ENCODE measurements around the gene RGS10.

The RGS10 gene

DNA sequence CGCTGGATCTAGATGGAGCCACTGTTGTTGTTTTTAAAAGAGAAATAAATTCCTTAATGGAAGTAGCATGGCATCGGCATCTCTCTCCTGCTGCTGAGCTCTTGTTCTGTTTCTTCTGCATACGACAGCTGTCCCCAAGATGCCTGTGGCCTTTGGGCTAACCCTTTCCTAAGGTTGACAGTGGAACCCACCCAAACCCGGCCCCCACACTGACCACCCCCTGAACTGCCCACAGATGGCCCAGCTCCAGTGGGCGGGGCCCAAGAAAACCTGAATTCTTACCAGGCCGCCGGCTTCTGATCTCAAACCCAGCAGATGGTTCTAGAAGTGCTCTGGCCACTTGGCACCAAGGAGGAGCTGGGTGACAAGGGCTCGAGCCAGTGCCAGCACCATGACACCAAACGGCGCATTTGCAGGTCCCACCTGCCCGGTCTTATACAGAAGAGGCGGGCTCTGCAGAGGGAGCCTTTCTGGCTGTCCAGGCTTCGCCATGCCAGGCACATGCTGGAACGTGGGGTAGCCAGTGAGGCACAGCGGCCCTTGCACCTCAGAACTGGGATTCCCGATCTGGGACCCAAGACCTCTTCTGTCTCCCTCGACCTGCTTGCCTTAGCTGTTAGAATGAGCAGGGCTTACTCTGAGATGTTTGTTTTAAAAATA lies 82.7 kb downstream of the RGS10 start:
- Mint-ChIP-seq H3K27ac (no peak overlapping the region), H3K27me3 (peaks cover 6% of the 10 kb centered on the region), H3K4me3 (no peak overlapping the region), H3K4me1 (peaks cover 2% of the 10 kb centered on the region), H3K9me3 (peaks cover 10% of the 10 kb centered on the region), H3K36me3 (peaks cover 8% of the 10 kb centered on the region)
- DNase-seq: no peak
- CTCF ChIA-PET: interaction anchor here (1.2 to 1.7 kb wide), 2 partner anchors 14 to 30 kb away, joined by 3 to 5 read pairs; no protein-coding TSS in a partner anchor

DNA sequence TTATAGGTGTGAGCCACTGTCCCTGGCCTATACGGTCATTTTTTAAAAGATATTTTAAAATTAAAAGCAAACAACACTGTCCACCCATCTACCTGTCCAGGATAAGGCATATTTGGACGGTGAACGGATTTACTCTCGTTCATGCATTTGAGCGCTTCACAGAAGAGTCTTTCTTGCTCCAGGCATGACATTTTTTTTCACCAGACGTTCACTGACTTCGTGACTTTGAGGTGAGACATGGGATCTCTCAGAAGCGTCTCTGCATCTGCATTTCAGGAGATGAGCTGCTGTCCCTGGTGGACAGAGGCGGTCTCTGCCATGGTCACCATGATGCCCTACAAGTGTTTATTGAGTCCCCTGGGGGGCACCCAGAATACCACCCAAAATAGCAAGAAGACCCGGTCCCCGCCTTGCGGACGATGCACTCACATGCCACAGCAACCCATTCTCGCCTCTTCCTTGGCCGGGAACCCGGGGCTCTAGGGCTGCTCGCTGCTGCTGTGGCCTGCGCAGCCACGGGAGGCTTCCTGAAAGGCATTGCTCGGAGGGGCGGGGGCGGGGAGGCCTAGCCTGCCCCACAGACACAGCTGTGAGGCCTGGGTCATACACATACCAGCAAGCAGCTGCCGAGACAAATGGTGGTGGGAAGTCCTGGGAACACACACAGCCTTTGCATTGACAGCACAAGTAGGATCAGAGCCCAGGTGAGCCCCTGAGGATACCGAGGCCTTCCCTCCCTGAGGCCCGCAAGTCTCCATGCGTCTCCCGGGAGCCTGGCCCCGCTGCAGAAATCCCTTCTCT lies 84.4 kb downstream of the RGS10 start:
- peaks cover under 1% of the 10 kb centered on the region for H3K27me3 Mint-ChIP-seq
- no peak for DNase-seq
- peaks cover 13% of the 10 kb centered on the region for H3K36me3 Mint-ChIP-seq
- CTCF ChIA-PET: interaction anchor here (2.6 kb wide), 1 partner anchor 13 kb away, joined by 12 read pairs; no protein-coding TSS in a partner anchor
- H3K4me1 Mint-ChIP-seq: peaks cover 2% of the 10 kb centered on the region
- H3K9me3 Mint-ChIP-seq: peaks cover 6% of the 10 kb centered on the region
- no peak overlapping the region for H3K4me3 Mint-ChIP-seq
- H3K27ac Mint-ChIP-seq: no peak overlapping the region

DNA sequence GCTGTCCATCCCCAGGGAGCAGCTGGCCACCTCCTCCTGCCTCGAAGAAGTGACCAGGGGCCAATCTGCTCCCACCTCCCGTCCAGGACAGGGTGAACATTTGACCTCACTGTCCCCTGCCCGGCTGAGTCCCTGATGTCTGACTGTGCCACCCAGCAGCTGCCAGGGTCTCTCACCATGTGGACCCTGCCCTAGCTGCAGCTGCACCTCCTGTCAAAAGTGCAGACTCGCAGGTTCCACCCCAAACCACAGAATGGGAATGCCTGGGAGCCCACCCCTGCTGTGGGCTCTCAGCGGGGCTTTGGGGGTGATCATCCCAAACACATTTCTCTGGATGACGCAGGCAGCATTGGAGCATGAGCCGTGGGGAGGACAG lies 86.1 kb downstream of the RGS10 start:
- peaks cover 2% of the 10 kb centered on the region for H3K4me1 Mint-ChIP-seq
- H3K27ac Mint-ChIP-seq: peak overlapping the region; percentile 37
- H3K36me3 Mint-ChIP-seq: peaks cover 9% of the 10 kb centered on the region
- no peak overlapping the region for H3K4me3 Mint-ChIP-seq
- no peaks in the 10 kb centered on the region for H3K9me3 Mint-ChIP-seq
- CTCF ChIA-PET: interaction anchor here (0.9 to 2.6 kb wide), 4 partner anchors 11 to 308 kb away, joined by 3 to 12 read pairs (median 4); no protein-coding TSS in a partner anchor
- no peak for DNase-seq
- H3K27me3 Mint-ChIP-seq: no peaks in the 10 kb centered on the region

DNA sequence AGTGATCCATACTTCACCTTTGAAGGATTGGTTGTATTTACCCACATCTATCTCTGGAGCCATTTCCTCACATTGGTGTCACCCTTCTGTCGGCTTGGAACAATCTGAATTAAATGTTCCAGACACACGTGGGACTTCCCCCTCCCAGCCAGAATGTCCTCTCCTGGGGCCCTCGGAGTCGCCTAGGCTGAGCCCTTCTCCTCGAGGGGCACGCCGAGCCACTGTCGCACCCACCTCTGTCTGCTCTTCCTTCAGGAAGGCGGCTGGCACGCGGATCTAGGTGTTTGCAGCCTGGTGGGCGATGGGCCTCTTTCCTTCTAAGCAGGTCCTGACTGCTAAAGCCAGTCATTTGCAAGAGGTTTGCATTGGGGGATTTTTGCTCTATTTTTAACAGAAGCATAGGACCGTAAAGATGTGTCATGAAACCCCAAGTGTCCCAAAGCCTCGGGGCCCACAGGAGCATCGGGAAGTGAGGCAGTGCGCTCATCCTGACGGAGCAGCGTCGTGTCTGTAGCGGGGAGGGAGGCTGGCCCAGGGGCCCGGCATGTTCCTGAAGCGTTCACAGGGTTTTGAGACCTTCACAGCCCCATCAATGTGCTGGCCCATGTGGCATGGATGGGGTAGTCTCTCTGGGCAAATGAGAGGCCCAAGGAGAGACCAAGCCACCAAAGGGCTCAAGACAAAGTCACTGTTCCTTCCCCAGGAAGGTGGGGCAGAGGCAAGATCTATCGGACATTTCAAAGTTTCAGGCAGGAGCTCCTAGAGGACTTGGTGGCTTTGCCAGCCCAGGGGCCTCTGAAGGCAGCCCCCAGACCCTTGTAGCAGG lies 86.7 kb downstream of the RGS10 start:
- peaks cover 2% of the 10 kb centered on the region for H3K4me1 Mint-ChIP-seq
- no peaks in the 10 kb centered on the region for H3K9me3 Mint-ChIP-seq
- CTCF ChIA-PET: interaction anchor here (1.5 to 2.6 kb wide), 2 partner anchors 10 to 250 kb away, joined by 5 to 12 read pairs; no protein-coding TSS in a partner anchor
- DNase-seq: no peak
- H3K36me3 Mint-ChIP-seq: peaks cover 9% of the 10 kb centered on the region
- H3K27ac Mint-ChIP-seq: no peak overlapping the region
- H3K27me3 Mint-ChIP-seq: no peaks in the 10 kb centered on the region
- H3K4me3 Mint-ChIP-seq: no peak overlapping the region

GRCh38 chr10:119454990-119455389 lies 87.5 kb downstream of the RGS10 start:
- Mint-ChIP-seq H3K9me3 (no peaks in the 10 kb centered on the region), H3K4me1 (no peaks in the 10 kb centered on the region), H3K27me3 (no peaks in the 10 kb centered on the region), H3K27ac (no peak overlapping the region), H3K4me3 (no peak overlapping the region), H3K36me3 (peaks cover 9% of the 10 kb centered on the region)
- CTCF ChIA-PET: no interaction called here
- no peak for DNase-seq

- Mint-ChIP-seq H3K27me3 (no peaks in the 10 kb centered on the region), H3K36me3 (peaks cover 9% of the 10 kb centered on the region), H3K27ac (no peak overlapping the region), H3K4me1 (no peaks in the 10 kb centered on the region), H3K9me3 (no peaks in the 10 kb centered on the region), H3K4me3 (no peak overlapping the region)
- CTCF ChIA-PET: interaction anchor here (0.6 kb wide), 1 partner anchor 16 kb away, joined by 3 read pairs; no protein-coding TSS in a partner anchor
- DNase-seq: no peak
These were observed 88.2 kb downstream of the RGS10 start for GRCh38 chr10:119454316-119454715.

GRCh38 chr10:119453313-119453712 lies 89.2 kb downstream of the RGS10 start:
- no peaks in the 10 kb centered on the region for H3K4me1 Mint-ChIP-seq
- H3K36me3 Mint-ChIP-seq: peaks cover 12% of the 10 kb centered on the region
- H3K27me3 Mint-ChIP-seq: no peaks in the 10 kb centered on the region
- DNase-seq: no peak
- no peaks in the 10 kb centered on the region for H3K9me3 Mint-ChIP-seq
- no peak overlapping the region for H3K4me3 Mint-ChIP-seq
- no peak overlapping the region for H3K27ac Mint-ChIP-seq
- CTCF ChIA-PET: no interaction called here

GRCh38 chr10:119452396-119452795 lies 90.1 kb downstream of the RGS10 start:
- peaks cover 14% of the 10 kb centered on the region for H3K36me3 Mint-ChIP-seq
- H3K27me3 Mint-ChIP-seq: no peaks in the 10 kb centered on the region
- no peaks in the 10 kb centered on the region for H3K4me1 Mint-ChIP-seq
- no peak overlapping the region for H3K4me3 Mint-ChIP-seq
- H3K9me3 Mint-ChIP-seq: no peaks in the 10 kb centered on the region
- no peak for DNase-seq
- CTCF ChIA-PET: no interaction called here
- H3K27ac Mint-ChIP-seq: no peak overlapping the region

- no peak overlapping the region for H3K27ac Mint-ChIP-seq
- H3K4me3 Mint-ChIP-seq: no peak overlapping the region
- DNase-seq: no peak
- no peaks in the 10 kb centered on the region for H3K9me3 Mint-ChIP-seq
- H3K27me3 Mint-ChIP-seq: no peaks in the 10 kb centered on the region
- H3K36me3 Mint-ChIP-seq: peaks cover 18% of the 10 kb centered on the region
- CTCF ChIA-PET: interaction anchor here (1.3 kb wide), 1 partner anchor 252 kb away, joined by 3 read pairs; no protein-coding TSS in a partner anchor
- no peaks in the 10 kb centered on the region for H3K4me1 Mint-ChIP-seq
These were observed 91.1 kb downstream of the RGS10 start for GRCh38 chr10:119451300-119451896.

GRCh38 chr10:119450606-119451299 lies 91.8 kb downstream of the RGS10 start:
- Mint-ChIP-seq H3K27me3 (no peaks in the 10 kb centered on the region), H3K4me1 (peaks cover 4% of the 10 kb centered on the region), H3K4me3 (no peak overlapping the region), H3K9me3 (no peaks in the 10 kb centered on the region), H3K36me3 (peaks cover 16% of the 10 kb centered on the region), H3K27ac (no peak overlapping the region)
- no peak for DNase-seq
- CTCF ChIA-PET: interaction anchor here (1.3 to 2.1 kb wide), 2 partner anchors 251 kb away, joined by 3 to 8 read pairs; no protein-coding TSS in a partner anchor
